Measurements from ENCODE around the gene KIF6.

DNA sequence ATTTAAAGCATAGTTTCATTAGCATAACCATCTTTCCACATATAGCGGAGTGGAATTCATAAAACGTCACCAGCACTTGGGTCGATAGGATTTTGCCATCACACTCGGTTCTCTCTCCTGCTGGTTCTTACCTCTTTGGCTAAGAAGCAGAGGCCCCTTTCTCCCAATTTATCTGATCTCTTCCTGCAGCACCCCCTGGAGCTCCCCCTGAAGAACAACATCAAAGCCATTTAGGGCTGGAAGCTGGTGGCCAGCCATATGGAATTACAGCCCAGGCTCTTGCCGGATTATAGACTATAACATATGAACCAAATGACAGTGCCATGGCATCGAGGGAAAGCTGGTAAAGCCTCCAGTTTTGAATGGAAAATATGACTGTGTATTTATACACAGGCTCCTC is 6.4 kb upstream of the KIF6 start:
- TF ChIP-seq, protein P1, sequence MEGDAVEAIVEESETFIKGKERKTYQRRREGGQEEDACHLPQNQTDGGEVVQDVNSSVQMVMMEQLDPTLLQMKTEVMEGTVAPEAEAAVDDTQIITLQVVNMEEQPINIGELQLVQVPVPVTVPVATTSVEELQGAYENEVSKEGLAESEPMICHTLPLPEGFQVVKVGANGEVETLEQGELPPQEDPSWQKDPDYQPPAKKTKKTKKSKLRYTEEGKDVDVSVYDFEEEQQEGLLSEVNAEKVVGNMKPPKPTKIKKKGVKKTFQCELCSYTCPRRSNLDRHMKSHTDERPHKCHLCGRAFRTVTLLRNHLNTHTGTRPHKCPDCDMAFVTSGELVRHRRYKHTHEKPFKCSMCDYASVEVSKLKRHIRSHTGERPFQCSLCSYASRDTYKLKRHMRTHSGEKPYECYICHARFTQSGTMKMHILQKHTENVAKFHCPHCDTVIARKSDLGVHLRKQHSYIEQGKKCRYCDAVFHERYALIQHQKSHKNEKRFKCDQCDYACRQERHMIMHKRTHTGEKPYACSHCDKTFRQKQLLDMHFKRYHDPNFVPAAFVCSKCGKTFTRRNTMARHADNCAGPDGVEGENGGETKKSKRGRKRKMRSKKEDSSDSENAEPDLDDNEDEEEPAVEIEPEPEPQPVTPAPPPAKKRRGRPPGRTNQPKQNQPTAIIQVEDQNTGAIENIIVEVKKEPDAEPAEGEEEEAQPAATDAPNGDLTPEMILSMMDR (IDR thresholded peaks at IDR 0.05; ENCODE audit: low read length): no peak
- TF ChIP-seq EZH2phosphoT487 (IDR thresholded peaks at IDR 0.05; ENCODE audit: low read length): no peak
